Central memory CD4-positive, alpha-beta T cell (primary cell): ENCODE data around the gene ETHE1.

Source experiments
- DNase-seq: peaks from one replicate; pipeline ENCODE4 v3.0.0; 2022
- total RNA-seq, 3 experiments: gene quantifications; one replicate each; lab custom pipeline; 2026; lab: John Stamatoyannopoulos, UW

The ETHE1 gene
- 7.9 to 24.5 (median 14.6) reads per million in 3 experiments for total RNA-seq

GRCh38 chr19:43526884-43527859, at the start of gene ETHE1:
TSS of gene ETHE1 (minus strand) at chr19:43527201. CDS start at chr19:43527177, 24 bp downstream.
- peak; percentile 53 for DNase-seq

- no peak for DNase-seq
These were observed 49.2 kb upstream of the ETHE1 start for GRCh38 chr19:43575955-43576878.

- peak; percentile 97 for DNase-seq
These were observed 48.4 kb upstream of the ETHE1 start, which contains the start of the genes PINLYP and XRCC1 for GRCh38 chr19:43575156-43575950. TSS of gene PINLYP (plus strand) at chr19:43575801. CDS start at chr19:43577192, 1,391 bp downstream. TSS of gene XRCC1 (minus strand) at chr19:43575527. CDS start at chr19:43575458, 69 bp downstream.

DNA sequence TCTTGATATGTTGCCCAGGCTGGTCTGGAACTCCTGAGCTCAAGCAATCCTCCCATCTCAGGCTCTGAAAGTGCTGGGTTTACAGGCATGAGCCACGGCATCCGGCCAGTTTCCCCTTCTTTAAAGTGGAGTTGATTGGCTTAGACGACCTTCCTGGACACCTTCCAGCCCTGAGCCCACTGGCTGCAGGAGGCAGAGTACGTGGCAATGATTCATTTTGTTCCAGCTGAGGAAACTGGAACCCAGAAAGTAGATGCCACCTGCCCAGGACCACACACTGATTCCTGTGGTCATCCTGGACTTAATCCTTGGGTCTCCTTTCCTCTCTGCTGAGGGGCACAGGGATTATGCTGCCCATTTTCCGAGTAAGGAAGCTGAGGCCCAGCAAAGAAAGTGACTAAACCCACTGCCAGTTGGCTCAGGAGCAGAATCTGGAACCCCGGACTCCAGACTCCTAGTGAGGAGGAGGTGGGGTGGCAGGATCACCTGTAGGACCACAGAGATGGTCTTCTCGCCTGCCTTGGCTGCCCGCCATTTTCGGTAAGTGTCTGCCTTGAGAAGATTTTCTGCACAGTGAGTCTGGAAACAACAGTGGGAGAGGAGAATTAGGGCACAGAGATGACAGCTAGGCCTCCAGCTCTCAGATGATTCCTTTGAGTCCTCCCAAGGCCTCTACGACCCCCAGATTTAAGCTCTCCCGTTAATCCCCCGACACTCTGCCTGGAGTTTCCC, 47.6 kb upstream of the ETHE1 start:
- DNase-seq, result no peak

DNA sequence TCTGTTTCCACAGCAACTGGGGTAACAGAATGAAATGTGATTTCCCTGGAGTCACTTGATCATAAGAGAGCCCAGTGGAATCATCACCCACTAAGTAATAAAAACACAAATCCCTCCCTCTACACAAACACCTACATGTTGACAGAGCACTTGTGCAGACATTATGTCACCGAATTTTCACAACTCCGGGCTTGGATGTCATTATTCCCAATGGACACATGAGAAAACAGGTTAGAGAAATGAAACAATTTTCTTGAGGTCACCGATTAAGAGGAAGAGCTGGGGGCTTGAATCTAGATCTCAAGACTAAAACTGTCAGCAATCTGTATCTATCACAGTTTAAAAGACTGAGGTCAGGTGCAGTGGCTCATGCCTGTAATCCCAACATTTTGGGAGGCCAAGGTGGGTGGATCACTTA, 45.2 kb upstream of the ETHE1 start:
- DNase-seq, result no peak

DNA sequence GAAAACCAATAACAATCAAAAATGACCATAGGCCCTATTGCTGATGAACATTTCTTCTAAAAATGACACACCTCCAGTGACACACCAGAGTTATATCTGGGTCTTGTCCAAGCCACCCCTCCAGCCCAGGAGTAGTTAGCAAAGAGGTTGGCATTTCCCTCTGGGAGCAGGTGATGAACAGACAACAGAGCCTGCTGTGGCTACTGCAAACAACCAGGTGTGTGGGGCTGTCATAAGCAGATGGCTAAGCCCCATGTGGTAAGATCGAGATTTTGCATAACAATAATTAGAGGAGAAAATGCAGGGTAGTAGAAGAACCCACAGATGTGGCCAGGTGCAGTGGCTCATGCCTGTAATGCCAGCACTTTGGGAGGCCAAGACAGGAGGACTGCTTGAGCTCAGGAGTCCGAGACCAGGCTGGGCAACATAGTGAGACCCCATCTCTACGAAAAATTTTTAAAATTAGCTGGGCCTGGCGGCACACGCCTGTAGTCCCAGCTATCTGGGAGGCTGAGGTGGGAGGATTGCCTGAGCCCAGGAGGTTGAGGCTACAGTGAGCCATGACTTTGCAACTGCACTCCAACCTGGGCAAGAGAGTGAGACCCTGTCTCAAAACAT, 43.3 kb upstream of the ETHE1 start:
- DNase-seq, result no peak

- no peak for DNase-seq
These were observed 42.7 kb upstream of the ETHE1 start for GRCh38 chr19:43569657-43570056.

- DNase-seq, result no peak
These were observed 37.8 kb upstream of the ETHE1 start for GRCh38 chr19:43564800-43565199.

DNA sequence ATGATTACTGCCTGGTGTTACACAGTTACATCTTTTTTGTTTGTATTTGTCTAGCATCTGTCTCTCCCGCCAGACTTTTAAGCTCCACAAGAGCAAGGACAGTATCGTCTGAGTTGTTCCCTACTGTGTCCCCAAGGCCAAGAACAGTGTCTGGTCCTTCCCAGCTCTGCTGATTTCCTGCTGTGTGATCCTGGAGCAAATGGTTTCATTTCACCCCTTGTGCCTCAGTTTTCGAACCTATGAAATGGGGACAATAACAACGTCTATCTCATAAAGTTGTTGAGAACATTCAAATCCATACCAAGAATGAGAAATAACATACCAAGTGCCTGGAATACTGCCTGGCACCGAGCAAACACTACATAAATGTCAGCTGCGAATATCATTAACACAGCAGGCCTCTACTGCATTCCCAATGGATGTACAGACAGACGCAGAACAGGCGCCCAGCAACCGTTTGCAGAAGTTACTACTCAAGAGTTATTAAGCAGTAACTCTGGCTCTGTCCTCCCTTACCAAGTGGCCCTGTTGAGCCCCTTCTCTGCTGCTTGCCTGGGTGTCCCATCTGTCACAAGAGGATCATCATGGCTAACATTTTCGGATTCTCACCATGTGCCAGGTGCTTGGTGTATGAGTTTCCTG, 36.9 kb upstream of the ETHE1 start:
- DNase-seq, result no peak

- DNase-seq, result peak; percentile 84
These were observed 35.8 kb upstream of the ETHE1 start for GRCh38 chr19:43562698-43563241.

- no peak for DNase-seq
These were observed 35.3 kb upstream of the ETHE1 start for GRCh38 chr19:43562226-43562697.

DNA sequence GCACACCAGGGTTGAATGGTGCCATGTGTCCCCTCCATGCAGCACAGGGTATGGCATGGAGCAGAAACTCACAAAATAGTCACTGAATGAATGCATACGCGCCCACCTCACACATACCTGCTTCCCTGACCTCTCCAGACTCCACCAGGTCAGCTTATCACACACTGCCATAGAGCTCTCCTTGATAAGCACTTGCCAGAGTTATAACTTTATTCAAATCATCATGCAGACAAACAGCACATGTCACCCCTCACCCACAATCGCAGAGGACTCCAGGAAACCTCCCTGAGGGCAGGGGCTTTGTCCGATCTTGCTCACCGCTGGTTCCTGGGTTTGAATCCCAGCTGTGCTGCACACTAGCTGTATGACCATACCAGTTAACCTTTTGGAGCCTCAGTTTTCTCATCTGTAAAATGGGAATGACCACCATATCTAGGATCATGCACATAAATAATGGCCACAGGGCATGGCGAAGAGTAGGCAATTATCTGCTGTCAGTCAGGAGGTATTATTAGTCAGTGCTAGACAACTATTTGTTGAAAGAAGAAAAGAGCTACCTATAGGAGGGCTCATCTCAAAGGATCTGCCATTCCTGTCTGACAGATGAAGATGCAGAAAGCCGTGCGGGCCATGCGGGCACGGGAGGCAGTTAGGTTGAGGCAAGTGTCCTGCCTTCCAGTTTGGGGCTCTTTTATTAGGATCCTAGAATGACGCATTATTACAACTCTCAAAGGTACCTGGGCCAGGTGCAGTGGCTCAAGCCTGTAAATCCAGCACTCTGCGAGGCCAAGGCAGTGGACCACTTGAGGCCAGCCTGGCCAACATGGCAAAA, 34.4 kb upstream of the ETHE1 start:
- no peak for DNase-seq

GRCh38 chr19:43560687-43561086, 33.7 kb upstream of the ETHE1 start:
- DNase-seq, result no peak

DNA sequence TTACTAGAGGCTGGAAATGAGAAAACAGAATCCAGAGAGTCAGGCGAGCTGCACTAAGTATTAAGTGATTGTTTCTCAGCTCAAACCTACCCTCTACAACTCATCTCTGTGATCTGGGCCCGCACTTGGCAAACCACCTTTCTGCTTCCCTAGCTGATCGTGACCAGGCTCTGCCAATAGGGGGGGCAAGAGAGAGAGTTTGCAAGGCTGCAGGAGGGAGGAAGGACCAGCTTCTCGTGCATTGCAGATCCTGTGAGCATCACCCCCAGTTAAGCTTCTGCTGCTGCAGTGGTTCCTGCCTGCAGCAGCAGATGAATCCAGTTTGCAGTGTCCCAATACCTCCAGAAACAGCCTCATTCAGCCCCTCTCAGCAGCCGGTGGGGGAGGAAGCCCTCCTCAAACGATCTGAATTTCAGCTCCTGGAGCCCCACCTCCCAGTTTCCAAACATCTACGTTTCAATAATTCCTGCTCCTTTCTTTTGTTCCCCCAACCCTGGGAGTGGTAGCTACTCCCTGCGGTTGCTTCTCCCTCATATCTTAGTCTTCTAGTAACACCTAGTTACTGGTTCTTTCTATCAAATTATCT, 28.3 kb upstream of the ETHE1 start:
- DNase-seq, result peak; percentile 79

DNA sequence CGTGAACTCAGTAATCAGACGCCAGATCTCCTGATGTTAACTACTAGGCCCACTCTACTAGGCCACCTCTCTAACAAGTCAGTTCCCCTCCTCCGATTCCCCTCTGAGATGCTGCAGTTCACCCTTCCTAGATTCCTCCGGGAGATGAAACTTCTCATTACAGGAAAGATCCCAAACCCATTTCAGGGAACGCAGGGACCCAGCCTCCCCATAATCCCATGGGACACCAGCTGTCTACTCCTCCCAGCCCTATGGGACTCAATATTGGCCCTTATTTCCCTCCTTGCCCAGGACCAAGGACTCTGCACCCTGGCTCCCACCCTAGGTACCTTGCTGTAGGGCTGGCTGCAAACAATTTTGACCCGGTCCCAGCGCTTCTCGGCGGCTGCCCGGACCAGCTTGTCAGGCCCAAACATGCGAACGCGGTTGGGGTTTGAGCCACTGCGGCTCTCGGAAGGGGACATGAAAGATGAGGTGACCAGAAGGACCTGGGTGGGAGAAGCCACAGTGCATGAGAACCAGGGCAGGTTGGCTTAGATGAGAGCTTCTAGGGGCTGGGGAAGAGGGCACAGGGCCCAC, 27.4 kb upstream of the ETHE1 start:
- no peak for DNase-seq

DNA sequence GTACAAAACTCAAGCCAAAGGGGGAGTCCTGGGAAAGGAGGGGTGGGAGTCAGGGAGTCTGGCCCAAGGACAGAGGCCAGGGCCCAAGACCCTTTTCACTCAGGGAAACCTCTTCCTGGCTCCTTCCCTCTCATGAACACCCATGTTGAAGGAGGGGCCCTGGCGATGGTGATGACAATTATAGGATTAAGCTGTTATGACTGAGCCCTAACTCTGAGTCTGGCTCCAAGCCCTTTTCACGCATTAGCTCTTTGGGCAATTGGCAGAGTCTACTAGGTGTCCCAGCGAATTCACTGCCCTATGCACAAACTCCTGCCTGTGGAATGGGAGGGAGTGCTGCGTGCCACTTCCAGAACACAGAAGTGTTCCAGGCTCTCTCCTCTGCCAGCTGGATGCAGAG, 26.7 kb upstream of the ETHE1 start:
- DNase-seq, result no peak

DNA sequence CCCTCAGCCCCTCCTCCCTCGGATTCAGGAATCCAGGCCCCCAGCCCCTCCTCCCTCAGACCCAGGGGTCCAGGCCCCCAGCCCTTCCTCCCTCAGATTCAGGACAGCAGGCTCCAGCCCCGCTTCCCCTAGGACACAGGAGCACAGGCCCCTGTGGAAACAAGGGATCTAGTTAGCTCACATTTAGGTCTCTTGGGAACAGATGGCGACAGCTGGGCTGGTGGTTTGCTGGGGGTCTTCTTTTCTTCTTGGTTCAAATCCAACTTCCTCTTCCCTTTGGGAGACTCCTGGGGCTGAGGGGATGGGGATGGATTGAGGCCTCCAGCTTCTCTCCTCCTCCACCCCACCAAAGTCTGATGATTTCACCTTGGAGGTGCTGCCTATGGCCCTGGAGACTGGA, 25.6 kb upstream of the ETHE1 start:
- DNase-seq, result no peak

DNA sequence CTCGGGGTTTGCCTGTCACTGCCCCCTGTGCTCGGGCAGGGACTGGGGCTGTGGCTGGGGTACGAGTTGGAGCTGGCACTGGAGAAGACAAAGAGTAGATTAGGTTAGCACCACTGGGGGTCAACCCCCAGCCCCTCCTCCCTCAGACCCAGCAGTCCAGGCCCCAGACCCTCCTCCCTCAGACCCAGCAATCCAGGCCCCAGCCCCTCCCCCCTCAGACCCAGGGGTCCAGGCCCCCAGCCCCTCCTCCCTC, 25.1 kb upstream of the ETHE1 start:
- DNase-seq, result no peak
